GM21723 (cell line): ENCODE data around the gene CRLF3.
A peak's percentile ranks its signal among the peaks of the same experiment; 100 is the strongest.
"Not testable (repeated sequence)": the region's sequence is repeated elsewhere in the genome, so short reads cannot be mapped to it uniquely, and the experiment has no call there.

Source experiments
- ATAC-seq: cut with Tn5 transposase; IDR thresholded peaks from one replicate; pipeline ENCODE4 v1.9.1; 2021; ENCODE audit warnings: mild to moderate bottlenecking, moderate library complexity; ENCODE audit not compliant: unreplicated experiment

Gene CRLF3

GRCh38 chr17:30816165-30816564 lies 8.3 kb downstream of the CRLF3 start:
- no peak for ATAC-seq

DNA sequence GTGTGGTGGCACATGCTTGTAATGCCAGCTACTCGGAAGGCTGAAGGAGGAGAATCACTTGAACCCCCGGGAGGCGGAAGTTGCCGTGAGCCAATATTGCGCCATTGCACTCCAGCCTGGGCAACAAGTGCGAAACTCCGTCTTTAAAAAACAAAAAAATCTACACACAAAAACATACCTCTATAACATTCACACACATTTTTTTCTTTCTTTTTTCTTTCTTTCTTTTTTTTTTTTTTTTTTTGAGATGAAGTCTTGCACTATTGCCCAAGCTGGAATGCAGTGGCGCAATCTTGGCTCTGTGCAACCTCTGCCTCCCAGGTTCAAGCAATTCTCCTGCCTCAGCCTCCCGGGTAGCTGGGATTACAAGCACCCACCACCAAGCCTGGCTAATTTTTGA lies 9.6 kb downstream of the CRLF3 start:
- ATAC-seq, result not testable (repeated sequence)

DNA sequence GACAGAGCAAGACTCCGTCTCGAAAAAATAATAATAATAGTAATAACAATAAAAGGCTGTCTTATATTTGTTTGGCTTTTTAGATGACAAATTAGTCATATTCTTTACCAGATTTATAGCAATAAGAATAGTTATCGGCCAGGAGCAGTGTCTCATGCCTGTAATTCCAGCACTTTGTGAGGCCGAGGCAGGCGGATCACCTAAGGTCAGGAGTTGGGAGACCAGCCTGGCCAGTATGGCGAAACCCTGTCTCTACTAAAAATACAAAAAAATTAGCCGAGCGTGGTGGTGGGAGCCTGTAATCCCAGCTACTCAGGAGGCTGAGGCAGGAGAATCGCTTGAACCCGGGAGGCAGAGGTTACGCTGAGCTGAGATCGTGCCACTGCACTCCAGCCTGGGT lies 10.3 kb downstream of the CRLF3 start:
- not testable (repeated sequence) for ATAC-seq

- no peak for ATAC-seq
Observed at GRCh38 chr17:30812218-30813177, 12.0 kb downstream of the CRLF3 start.

DNA sequence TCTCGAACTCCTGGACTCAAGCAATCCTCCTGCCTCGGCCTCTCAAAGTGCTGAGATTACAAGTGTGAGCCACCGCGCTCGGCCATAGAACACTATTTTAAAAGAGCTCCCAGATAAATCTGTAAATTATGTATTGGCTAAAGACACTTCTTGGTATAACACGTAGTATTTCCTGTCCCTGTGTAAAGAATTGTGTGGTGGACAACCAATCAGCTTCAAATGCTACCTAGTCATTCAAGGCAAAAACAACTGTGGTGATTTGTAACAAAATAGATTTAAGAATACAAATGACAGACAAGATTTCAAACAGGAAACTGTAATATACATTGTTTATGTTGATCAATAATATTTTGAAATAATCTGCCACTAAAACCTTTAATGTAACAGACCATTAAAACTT lies 14.6 kb downstream of the CRLF3 start:
- ATAC-seq, result no peak

DNA sequence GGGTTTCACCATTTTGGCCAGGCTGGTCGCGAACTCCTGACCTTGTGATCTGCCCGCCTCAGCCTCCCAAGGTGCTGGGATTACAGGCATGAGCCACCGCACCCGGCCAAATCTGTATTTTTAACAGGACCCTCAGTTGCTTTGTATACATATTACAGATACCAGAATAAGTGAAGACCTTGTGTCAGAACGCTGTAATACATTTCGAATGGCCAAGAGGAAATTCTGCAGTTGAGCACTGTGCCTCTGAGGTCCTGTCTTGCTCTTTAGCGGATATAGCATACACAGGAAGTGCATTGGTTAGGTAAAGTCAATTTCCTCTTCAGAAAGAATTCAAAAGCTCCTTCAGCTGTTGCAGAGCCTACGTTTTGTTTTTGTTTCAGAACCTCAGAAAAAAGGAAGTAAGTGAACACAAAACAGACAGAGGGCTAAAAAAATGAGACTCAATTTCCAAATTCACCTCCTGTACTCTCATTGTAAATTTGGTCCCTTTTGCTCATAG lies 15.7 kb downstream of the CRLF3 start:
- ATAC-seq, result peak; percentile 86

- ATAC-seq, result no peak
Observed at GRCh38 chr17:30807896-30808295, 16.6 kb downstream of the CRLF3 start.

DNA sequence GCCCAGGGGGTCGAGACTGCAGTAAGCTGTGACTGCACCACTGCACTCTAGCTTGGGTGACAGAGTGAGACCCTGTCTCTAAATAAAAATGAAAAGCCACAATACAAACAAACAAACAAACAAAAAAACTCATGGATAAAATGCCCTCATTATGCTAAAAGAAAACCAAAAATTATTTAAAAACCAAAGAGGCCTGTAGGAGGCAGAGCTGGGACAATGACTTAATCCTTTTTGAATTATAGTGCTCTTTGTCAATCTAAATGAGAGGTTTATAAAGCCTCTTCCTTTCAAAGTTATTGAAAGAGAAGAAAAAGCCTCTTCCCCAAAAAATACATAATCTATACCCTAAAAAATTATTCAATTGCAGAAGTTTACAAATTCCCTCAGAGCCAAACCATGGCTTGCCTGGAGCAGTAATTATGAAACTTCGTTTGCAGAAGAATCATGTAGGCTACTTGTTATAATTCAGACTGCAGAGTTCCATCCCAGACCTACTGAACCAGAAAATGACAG lies 18.5 kb downstream of the CRLF3 start:
- ATAC-seq, result no peak

DNA sequence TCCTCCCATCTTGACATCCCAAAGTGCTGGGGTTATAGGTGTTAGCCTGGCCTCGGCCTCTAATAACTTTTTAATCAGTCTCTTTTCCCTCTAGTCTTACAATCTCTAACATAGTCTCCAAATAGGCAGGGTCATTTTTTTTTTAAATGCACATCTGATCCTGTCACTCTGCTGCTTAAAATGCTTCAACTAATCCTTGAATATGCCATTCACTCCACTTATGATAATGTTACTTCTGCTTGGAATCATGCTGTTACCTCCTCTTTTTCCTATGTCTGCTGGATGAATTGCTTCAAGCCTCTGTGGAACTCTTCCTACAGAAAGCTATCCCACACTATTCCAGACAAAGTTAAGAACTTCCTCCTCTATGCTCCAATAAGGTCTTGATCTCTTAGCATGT lies 22.8 kb downstream of the CRLF3 start:
- ATAC-seq, result no peak

DNA sequence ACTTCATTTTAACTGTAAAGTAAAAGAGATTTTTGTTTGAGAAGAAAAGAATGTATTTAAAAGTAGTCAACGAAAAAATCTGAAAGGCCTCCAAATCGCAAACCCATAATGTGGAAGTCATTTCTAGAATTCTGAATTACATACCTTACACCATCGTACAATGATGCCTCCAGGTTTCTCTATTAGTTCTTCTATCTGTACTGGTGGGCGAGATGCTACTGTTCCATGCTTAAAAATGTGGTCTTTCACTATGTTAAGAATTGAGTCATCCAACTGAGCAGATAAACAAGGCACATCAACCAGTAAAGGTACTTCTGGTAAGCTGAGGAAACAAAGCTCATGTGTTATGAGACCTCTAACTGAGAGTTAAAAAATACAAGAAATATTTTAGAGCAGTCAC lies 28.5 kb downstream of the CRLF3 start:
- ATAC-seq, result no peak

DNA sequence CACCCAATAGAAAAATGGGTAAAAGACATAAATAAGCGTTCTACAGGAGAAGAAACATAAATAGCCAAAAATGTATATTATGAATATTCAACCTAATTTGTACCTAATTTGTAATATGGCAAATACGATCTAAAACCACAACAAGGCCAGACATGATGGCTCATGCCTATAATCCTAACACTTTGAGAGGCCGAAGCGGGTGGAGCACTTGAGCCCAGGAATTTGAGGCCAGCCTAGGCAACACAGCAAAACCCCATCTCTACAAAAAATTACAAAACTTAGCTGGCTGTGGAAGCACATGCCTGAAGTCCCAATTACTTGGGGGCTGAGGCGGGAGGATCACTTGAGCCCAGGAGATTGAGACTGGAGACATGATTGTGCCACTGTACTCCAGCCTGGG lies 30.1 kb downstream of the CRLF3 start:
- ATAC-seq, result no peak

DNA sequence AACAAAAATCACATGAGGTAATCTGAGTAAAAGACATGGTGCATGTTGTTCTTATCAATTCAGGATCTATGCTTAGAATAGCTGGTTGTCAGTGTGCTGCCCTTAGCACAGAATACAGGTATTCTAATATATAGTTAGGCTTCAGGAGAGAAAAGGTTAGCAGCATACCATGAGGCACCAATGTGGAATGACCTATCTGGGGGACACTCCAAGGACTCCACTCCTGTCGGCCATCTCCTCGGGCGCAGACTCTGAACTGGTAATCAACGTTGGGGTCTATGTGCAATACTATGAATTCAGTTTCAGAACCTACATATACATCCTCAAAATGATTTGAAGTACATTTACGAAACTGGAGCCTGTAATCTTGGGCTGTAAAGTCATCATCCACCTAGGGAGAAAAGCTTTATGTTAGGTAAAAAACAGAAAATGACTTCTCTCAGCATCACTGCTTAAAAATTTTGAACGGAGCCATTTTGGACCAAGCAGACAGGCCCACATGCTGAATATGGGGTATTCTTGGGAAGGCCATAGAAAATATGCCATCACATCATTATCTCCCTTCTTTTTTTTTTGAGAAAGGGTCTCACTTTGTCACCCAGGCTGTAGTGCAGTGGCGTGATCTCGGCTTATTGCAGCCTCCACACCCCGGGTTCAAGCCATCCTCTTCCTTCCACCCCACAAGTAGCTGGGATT lies 31.1 kb downstream of the CRLF3 start:
- no peak for ATAC-seq

DNA sequence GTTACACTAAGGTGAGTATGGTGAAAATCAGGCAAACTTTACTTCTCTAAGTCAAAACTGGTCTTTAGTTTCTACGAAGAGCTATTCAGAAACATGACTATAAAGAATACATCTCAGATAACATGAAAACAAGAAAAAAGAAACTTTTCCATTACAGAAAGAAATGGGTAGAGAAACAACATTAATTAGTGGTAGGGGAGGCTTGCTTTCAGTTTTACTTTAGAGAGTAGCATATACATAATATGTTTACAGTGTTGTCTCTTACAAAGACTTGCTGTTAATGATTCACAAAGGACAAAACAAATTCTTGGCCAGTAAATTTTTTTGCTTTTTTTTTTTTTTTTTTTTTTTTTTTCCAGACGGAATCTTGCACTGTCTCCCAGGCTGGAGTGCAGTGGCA lies 34.2 kb downstream of the CRLF3 start:
- no peak for ATAC-seq

GRCh38 chr17:30788918-30789317 lies 35.6 kb downstream of the CRLF3 start:
- ATAC-seq, result no peak

GRCh38 chr17:30782206-30782605 lies 42.3 kb downstream of the CRLF3 start:
- ATAC-seq, result no peak

- no peak for ATAC-seq
Observed at GRCh38 chr17:30780343-30780742, 44.1 kb downstream of the CRLF3 start.

- ATAC-seq, result not testable (repeated sequence)
Observed at GRCh38 chr17:30768771-30769170, 55.7 kb downstream of the CRLF3 start.

DNA sequence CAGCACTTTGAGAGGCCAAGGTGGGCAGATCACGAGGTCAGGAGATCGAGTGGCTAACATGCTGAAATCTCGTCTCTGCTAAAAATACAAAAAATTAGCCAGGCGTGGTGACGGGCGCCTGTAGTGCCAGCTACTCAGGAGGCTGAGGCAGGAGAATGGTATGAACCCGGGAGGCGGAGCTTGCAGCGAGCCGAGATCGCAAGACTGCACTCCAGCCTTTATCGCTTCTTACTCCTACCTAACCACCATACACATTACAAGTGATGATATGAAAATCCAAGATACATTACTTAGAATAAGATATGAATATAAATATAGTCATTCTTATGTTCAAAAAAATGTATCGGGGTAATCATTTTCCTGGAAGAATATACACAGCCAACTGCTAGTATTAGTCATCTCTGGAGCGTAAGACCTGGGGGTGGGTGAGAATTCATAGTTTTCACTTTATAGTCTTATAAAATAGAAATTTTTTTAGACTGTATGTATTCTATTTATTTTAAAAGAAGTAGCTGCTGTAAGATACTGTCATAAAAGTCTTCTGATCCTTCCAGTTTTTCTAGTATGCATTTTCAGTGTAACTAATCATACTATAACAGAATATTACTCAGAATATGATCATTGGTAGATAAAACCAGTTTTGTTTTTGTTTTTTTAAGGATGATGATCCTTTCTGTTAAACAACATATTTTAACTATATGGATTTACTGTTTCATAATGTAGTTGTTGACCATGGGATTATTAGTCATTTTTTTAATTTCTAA lies 56.7 kb downstream of the CRLF3 start:
- not testable (repeated sequence) for ATAC-seq

GRCh38 chr17:30761060-30761459 lies 63.4 kb downstream of the CRLF3 start:
- no peak for ATAC-seq

DNA sequence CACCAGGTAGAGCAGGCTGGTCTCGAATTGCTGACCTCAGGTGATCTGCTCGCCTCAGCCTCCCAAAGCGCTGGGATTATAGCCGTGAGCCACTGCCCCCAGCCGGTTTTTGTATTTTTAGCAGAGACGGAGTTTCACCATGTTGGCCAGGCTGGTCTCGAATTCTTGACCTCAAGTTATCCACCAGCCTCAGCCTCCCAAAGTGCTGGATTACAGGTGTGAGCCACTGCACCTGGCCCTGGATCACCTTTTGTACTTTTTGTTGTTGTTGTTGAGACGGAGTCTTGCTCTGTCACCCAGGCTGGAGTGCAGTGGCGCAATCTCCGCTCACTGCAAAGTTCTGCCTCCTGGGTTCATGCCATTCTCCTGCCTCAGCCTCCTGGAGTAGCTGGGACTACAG lies 71.2 kb downstream of the CRLF3 start:
- not testable (repeated sequence) for ATAC-seq

- not testable (repeated sequence) for ATAC-seq
Observed at GRCh38 chr17:30750982-30751381, 73.5 kb downstream of the CRLF3 start.
